Activated CD4-positive, CD25-positive, alpha-beta regulatory T cell treated with anti-CD3 and anti-CD28 coated beads, Interleukin-2, amount 50 U/mL, for 72 hours (primary cell): Measurements from ENCODE around the gene DHFR.
"Not testable (repeated sequence)": the region's sequence is repeated elsewhere in the genome, so short reads cannot be mapped to it uniquely, and the experiment has no call there.

Experiments used
- DNase-seq: peaks from one replicate; pipeline ENCODE4 v3.0.0; 2021

The DHFR gene

GRCh38 chr5:80592105-80592504 lies 62.7 kb downstream of the DHFR start:
- no peak for DNase-seq

DNA sequence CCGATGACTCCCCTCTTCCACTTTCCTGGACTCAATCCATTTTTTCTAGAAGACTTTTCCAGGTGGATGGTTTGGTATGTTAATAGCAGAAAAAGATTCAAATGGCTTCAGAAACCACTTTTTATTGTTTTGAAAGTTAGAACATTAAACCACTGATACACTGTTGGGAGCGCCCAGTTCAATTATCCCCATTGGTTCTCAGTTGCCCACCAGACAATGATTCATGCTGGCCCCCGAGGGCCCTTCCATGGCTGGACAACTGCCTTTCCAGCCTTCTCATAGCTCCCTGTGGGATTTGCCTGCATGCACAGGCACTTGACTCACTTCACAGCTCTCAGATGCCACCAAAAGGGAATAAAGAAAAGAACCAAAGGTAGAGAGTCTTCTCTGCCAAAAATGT lies 63.4 kb downstream of the DHFR start:
- DNase-seq: no peak

GRCh38 chr5:80590766-80591165 lies 64.0 kb downstream of the DHFR start:
- DNase-seq: no peak

GRCh38 chr5:80588858-80589540 lies 65.8 kb downstream of the DHFR start:
- DNase-seq: no peak

DNA sequence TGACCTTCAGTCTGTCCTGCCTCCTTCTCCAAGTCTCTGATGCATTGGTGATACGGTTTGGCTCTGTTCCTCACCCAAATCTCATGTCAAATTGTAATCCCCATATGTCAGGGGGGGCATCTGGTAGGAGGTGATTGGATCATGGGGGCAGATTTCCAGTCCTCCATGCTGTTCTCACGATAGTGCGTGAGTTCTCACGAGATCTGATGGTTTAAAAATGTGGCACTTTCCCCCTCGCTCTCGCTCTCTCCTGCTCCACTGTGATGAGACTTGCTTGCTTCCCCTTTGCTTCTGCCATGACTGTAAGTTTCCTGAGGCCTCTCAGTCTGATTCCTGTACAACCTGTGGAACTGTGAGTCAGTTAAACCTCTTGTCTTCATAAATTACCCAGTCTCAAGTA lies 70.0 kb downstream of the DHFR start:
- no peak for DNase-seq

GRCh38 chr5:80580291-80580690 lies 74.5 kb downstream of the DHFR start:
- DNase-seq: not testable (repeated sequence)

DNA sequence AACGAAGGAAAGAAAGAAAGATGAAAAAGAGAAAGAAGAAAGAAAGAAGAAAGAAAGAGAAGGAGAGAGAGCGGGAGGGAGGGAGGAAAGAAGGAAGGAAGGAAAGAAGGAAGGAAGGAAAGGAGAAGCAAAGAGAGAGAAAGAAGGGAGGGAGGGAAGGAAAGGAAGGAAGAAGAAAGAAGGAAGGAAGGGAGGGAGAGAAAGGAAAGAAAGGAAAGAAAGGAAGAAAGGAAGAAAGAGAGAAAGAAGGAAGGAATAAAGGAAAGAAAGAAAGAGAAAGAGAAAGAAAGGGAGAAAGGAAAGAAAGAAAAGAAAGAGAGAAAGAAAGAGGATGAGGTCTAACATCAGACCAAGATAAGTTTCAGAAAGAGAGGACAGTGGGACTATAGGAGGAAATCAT lies 75.7 kb downstream of the DHFR start:
- DNase-seq: no peak

DNA sequence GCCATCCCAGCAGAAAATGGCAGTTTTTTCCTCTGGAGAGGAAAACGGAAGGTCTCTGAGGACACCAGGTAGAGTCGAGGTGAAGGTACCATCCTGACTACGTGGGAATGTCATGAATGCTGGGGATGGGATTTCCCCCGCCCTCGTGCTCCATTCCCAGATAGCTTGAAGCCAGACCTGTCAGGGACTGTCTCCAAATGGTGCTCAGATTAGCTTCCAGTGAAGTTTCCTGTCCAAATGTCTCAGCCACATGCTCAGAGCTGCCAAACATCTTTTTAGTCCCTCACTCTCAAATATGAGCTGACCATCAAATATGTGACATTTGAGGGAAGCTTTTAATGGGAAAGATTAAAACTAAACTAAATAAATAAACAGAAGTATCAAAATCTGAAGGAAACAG lies 77.1 kb downstream of the DHFR start:
- no peak for DNase-seq

DNA sequence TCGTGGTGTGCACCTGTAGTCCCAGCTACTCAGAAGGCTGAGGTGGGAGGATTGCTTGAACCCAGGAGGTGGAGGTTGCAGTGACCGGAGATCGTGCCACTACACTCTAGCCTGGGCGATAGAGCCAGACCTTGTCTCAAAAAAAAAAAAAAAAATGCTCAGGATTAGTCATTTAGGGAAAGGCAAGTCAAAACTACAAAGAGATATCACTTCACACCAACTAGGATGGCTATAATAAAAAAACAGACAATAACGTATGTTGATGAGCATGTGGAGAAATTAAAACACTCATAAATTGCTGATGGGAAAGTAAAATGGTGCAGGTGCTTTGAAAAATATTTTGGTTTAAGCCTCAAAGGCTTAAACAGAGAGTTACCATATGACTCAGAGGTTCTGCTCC lies 78.4 kb downstream of the DHFR start:
- no peak for DNase-seq
